SH-SY5Y (cell line): ENCODE data around the gene ZC3HAV1.

Experiments used
- GATA2 ChIP-seq: IDR thresholded peaks from 2 replicates; pipeline ENCODE4 v1.6.1; 2011; ENCODE audit warnings: mild to moderate bottlenecking, low read depth, low read length
- GATA3 ChIP-seq: IDR thresholded peaks from 2 replicates; pipeline ENCODE4 v1.6.1; 2011; ENCODE audit warnings: low read depth, mild to moderate bottlenecking, low read length, moderate library complexity

ZC3HAV1 gene

DNA sequence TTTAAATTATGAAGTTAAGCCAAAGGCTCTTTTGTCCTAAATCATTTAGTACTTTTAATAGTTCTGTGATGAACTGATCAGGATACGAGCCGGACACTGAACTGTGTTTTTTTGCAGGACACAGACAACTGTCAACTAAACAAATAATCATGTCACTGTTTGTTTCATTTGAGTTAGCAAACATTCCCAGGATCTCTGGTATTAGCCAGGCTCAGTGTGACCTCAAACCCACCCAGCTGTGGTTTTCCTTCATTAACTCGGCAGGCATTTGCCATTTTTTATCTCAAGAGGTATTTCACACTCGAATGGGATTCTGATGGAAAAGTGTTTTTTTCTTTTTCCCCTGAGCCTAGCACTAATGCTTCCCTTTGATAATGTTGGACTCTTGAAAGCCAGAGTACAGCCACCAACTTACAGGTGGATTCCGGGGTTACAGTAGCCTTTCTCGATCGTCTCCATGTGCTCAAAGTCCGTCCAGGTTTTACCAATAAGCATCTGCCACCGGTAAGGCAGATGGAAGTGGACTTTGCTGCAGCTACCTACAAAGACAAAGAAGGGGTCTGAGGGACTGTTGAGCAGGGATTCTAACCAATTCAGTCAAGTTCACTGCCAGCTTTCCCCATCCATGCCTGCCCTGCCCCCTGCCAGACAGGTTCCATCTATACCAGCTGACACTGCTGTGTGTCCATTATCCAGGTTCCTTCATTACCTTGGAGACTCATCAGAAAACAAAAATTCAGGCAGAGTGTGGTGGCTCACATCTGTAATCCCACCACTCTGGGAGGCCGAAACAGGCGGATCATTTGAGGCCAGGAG, 33.4 kb downstream of the ZC3HAV1 start:
- TF ChIP-seq GATA3 (no peak), GATA2 (no peak)

DNA sequence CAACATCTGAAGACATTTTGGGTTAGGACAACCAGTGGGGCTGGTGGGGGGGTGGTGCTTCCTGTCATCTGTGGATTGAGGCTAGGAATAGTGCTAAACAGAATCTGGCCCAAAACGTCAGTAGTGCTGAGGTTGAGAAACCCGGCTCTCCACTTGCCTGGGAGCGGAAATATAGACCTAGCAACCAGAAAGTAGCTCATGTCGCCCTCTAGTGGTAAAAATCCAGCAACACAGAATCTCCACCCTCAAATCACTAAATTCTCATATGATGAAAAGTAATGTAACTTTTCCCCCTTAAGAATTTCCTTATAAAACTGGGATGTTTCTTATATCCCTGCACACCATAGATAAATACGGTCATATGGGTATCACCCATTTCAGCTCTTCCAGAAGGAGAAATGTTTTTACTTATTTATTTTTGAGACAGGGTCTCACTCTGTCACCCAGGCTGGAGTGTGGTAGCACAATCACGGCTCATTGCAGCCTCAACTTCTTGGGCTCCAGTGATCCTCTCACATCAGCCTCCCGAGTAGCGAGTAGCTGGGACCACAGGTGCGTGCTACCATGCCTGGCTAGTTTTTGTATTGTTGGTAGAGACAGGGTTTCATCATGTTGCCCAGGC, 34.4 kb downstream of the ZC3HAV1 start:
- TF ChIP-seq GATA3, result no peak
- no peak for TF ChIP-seq GATA2

DNA sequence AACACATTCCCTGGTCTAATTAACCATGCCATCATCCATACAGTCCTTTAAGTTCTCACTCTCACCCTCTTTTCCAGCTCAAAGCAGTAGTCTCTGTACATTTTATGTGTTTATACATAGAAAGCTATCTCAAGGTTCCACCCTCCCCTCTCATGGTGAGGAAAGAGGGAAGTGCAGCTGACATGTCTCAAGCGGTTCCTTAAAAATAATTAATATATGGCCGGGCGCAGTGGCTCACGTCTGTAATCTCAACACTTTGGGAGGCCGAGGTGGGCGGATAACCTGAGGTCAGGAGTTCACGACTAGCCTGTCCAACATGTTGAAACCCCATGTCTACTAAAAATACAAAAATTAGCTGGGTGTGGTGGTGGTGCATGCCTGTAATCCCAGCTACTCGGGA, 36.7 kb downstream of the ZC3HAV1 start:
- no peak for TF ChIP-seq GATA2
- TF ChIP-seq GATA3, result no peak

GRCh38 chr7:139071680-139072079, 37.8 kb downstream of the ZC3HAV1 start:
- no peak for TF ChIP-seq GATA3
- no peak for TF ChIP-seq GATA2

- TF ChIP-seq GATA2, result no peak
- TF ChIP-seq GATA3, result no peak
Observed at GRCh38 chr7:139068544-139069399, 40.7 kb downstream of the ZC3HAV1 start.

DNA sequence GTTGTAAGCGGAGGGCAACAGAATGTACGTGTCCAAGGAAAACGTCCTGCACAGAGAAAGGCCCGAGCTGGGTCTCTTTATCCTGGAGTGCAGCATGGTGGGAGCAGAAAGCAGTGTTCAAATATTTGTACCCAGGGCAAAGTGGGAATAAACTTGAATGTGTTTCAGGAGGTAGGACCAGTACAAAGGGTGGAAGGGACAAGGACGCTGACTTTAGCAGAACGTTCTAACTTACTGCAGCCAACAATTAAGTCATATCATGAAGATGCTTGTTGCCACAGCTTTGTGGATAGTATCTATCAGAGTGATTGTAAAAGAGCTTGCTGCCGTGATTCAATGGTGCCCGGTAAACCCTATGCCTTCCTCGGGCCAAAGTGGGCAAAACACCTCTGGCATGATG, 43.2 kb downstream of the ZC3HAV1 start:
- TF ChIP-seq GATA3, result no peak
- TF ChIP-seq GATA2, result no peak

DNA sequence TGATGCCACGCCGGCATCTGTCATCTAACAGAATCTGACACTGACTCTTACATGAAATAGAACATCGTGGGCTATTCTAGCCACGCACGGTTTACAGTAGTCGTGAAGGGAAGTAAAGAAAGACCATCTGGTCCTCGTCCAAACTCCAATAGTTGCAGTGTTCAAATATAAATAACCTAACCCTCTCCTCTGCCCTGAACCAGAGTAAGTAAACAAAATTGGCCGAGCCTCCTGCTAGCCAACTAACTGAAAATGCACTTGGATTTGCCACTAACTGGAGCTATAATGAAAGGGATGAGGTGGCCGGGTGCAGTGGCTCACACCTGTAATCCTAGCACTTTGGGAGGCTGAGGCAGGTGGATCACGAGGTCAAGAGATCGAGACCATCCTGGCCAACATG, 44.2 kb downstream of the ZC3HAV1 start:
- TF ChIP-seq GATA3, result no peak
- no peak for TF ChIP-seq GATA2

DNA sequence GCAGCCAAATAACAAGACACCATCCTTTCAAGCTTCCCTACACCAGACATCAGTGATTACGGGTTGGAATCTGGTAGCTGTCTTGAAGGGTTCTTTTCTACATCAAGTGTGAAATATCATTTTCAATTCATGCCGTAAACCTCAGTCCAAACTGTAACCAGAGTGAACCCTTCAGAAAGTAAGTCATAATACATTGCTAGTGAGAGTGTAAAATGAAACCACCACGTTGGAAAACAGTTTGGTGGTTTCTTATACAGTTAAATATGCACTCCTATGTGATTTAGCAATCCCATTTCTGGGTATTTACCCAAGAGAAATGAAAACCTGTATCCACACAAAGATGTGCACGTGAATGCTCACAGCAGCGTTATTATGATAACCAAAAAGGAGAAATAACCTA, 48.1 kb downstream of the ZC3HAV1 start:
- TF ChIP-seq GATA3, result no peak
- TF ChIP-seq GATA2, result no peak

GRCh38 chr7:139060695-139061237, 48.8 kb downstream of the ZC3HAV1 start:
- TF ChIP-seq GATA2 (no peak), GATA3 (no peak)

GRCh38 chr7:139059905-139060304, 49.6 kb downstream of the ZC3HAV1 start:
- TF ChIP-seq GATA2 (no peak), GATA3 (no peak)

DNA sequence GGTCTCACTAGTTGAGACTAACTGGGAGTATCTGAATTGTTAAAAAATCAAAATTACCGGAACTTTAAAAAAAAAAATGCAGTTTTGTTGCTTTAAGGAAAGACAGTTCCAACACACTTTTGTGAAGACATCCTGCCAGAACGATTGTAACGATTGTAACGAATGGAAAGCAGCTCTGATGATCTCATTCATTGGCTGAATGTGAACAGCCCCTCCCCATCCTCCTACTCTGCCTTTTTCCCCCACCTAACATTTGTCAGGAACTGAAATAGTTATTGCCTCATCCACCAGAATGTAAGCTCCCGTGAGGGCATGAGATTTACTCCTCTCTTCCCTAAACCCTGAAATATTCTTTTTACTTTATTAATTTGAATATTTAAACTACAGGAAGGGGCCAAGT, 50.6 kb downstream of the ZC3HAV1 start:
- TF ChIP-seq GATA2 (no peak), GATA3 (no peak)

GRCh38 chr7:139055674-139056073, 53.8 kb downstream of the ZC3HAV1 start:
- TF ChIP-seq GATA2 (no peak), GATA3 (no peak)

DNA sequence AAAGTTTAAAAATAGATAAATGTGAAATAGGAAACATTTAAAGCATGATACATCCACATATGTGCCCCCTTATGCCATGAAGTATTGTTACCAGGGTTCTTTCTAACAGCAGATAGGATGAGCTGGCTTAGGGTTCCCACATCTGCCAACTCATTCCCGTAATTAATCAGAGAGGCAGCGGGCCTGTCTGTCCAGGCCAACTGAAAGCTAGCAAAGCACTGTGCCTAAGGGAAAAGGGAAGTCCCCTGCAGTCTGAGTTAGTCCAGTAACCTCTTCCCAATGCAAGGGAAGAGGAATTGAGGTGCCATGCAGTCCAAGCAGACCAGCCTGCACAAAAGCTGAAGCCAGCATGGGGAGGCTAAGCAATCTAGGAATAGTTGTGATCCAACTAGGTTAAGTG, 55.4 kb downstream of the ZC3HAV1 start:
- TF ChIP-seq GATA2 (peak; percentile 5; the same call in 1 of the 2 replicates), GATA3 (no peak)

GRCh38 chr7:139051655-139052054, 57.9 kb downstream of the ZC3HAV1 start:
- no peak for TF ChIP-seq GATA3
- no peak for TF ChIP-seq GATA2
